H9 (cell line): ENCODE measurements around the gene CSNK1E. TPM values are rescaled to one million over a fixed set of nuclear protein-coding genes. Genes with fewer than 3 reads are reported as not detected.

ENCODE experiments used
- DNase-seq: peaks from one replicate; pipeline ENCODE4 v3.0.0-alpha.2; 2017
- H2AFZ ChIP-seq: one replicate; pipeline ENCODE4 v1.6.1; 2013; ENCODE audit warnings: mild to moderate bottlenecking, low read length, control low read depth, moderate library complexity
- H2AK5ac ChIP-seq: 2 replicates; pipeline ENCODE4 v1.6.1; 2013; ENCODE audit warnings: low read length, control low read depth, mixed read lengths; ENCODE audit not compliant: insufficient read length
- H2BK120ac ChIP-seq: one replicate; pipeline ENCODE4 v1.6.1; 2013; ENCODE audit warnings: low read depth, mild to moderate bottlenecking, low read length, control low read depth, inconsistent platforms; ENCODE audit not compliant: poor library complexity, severe bottlenecking
- H2BK12ac ChIP-seq: 2 replicates; pipeline ENCODE4 v1.6.1; 2013; ENCODE audit warnings: low read length, control low read depth, mixed read lengths, low read depth; ENCODE audit not compliant: insufficient read length
- H2BK15ac ChIP-seq: 2 replicates; pipeline ENCODE4 v1.6.1; 2013; ENCODE audit warnings: low read depth, low read length, control low read depth
- H2BK20ac ChIP-seq: one replicate; pipeline ENCODE4 v1.6.1; 2013; ENCODE audit warnings: low read depth, mild to moderate bottlenecking, low read length, control low read depth, inconsistent platforms; ENCODE audit not compliant: poor library complexity, severe bottlenecking
- H2BK5ac ChIP-seq: 2 replicates; pipeline ENCODE4 v1.6.1; 2013; ENCODE audit warnings: low read length, control low read depth, mixed read lengths; ENCODE audit not compliant: insufficient read length
- H3K14ac ChIP-seq: 2 replicates; pipeline ENCODE4 v1.6.1; 2013; ENCODE audit warnings: low read length, control low read depth; ENCODE audit not compliant: insufficient read depth
- H3K18ac ChIP-seq: 2 replicates; pipeline ENCODE4 v1.6.1; 2013; ENCODE audit warnings: low read depth, mild to moderate bottlenecking, mixed read lengths, low read length, control low read depth; ENCODE audit not compliant: insufficient read length
- H3K23ac ChIP-seq: 2 replicates; pipeline ENCODE4 v1.6.1; 2013; ENCODE audit warnings: low read length, control low read depth, mixed read lengths, low read depth; ENCODE audit not compliant: insufficient read length
- H3K23me2 ChIP-seq: 2 replicates; pipeline ENCODE4 v1.6.1; 2013; ENCODE audit warnings: low read depth, mild to moderate bottlenecking, mixed read lengths, low read length, control low read depth; ENCODE audit not compliant: insufficient read length, poor library complexity, severe bottlenecking
- H3K27ac ChIP-seq: 2 replicates; pipeline ENCODE4 v1.5.1; 2013; ENCODE audit warnings: low read length, control low read depth, mixed read lengths, low read depth; ENCODE audit not compliant: insufficient read length
- H3K27me3 ChIP-seq: 2 replicates; pipeline ENCODE4 v1.6.1; 2013; ENCODE audit warnings: low read length, control low read depth, inconsistent platforms; ENCODE audit not compliant: insufficient read depth
- H3K4ac ChIP-seq: 2 replicates; pipeline ENCODE4 v1.6.1; 2013; ENCODE audit warnings: low read depth, mild to moderate bottlenecking, control low read depth, inconsistent platforms, low read length, moderate library complexity
- H3K4me1 ChIP-seq: 2 replicates; pipeline ENCODE4 v1.6.1; 2013; ENCODE audit warnings: low read length, control low read depth, inconsistent platforms; ENCODE audit not compliant: insufficient read depth
- H3K4me2 ChIP-seq: 2 replicates; pipeline ENCODE4 v1.6.1; 2013; ENCODE audit warnings: low read length, control low read depth, mixed read lengths; ENCODE audit not compliant: insufficient read length, insufficient read depth
- H3K56ac ChIP-seq: 2 replicates; pipeline ENCODE4 v1.6.1; 2013; ENCODE audit warnings: low read depth, mild to moderate bottlenecking, mixed read lengths, low read length, control low read depth; ENCODE audit not compliant: insufficient read length
- H3K79me1 ChIP-seq: 2 replicates; pipeline ENCODE4 v1.6.1; 2013; ENCODE audit warnings: low read depth, mild to moderate bottlenecking, moderate library complexity, low read length, control low read depth, inconsistent platforms; ENCODE audit not compliant: insufficient read depth, poor library complexity, severe bottlenecking
- H3K79me2 ChIP-seq: 2 replicates; pipeline ENCODE4 v1.6.1; 2013; ENCODE audit warnings: low read length, control low read depth, inconsistent platforms; ENCODE audit not compliant: insufficient read depth
- H3K9ac ChIP-seq: 2 replicates; pipeline ENCODE4 v1.6.1; 2013; ENCODE audit warnings: low read length, control low read depth, mixed read lengths; ENCODE audit not compliant: insufficient read length; ENCODE audit errors: extremely low read depth
- H3K9me3 ChIP-seq: one replicate; pipeline ENCODE4 v1.6.1; 2013; ENCODE audit warnings: low read depth, low read length, inconsistent platforms; ENCODE audit not compliant: control insufficient read depth
- H3T11ph ChIP-seq: one replicate; pipeline ENCODE4 v1.6.1; 2013; ENCODE audit warnings: mild to moderate bottlenecking, low read length, control low read depth, inconsistent platforms
- H4K20me1 ChIP-seq: one replicate; pipeline ENCODE4 v1.6.1; 2013; ENCODE audit not compliant: control insufficient read depth, insufficient read length, insufficient read depth
- H4K5ac ChIP-seq: 2 replicates; pipeline ENCODE4 v1.6.1; 2013; ENCODE audit warnings: low read depth, mild to moderate bottlenecking, mixed read lengths, low read length, control low read depth; ENCODE audit not compliant: insufficient read length
- H4K8ac ChIP-seq: replicated peaks from 2 replicates; pipeline ENCODE4 v1.6.1; 2013; ENCODE audit warnings: low read length, control low read depth, mixed read lengths, low read depth; ENCODE audit not compliant: insufficient read length
- H4K91ac ChIP-seq: 2 replicates; pipeline ENCODE4 v1.6.1; 2013; ENCODE audit warnings: low read depth, mild to moderate bottlenecking, moderate library complexity, mixed read lengths, low read length, control low read depth; ENCODE audit not compliant: insufficient read length
- H3K27ac Mint-ChIP-seq, 3 experiments: 2 replicates in 2 of 3; 3 replicates in 1 of 3; pipeline ENCODE4 v1.8.0; 2020 to 2021; ENCODE audit warnings: mixed read lengths in 3 of 3, mild to moderate bottlenecking in 1 of 3, moderate library complexity in 1 of 3
- H3K27me3 Mint-ChIP-seq: 2 replicates; pipeline ENCODE4 v1.8.0; 2021; ENCODE audit warnings: low read depth, mild to moderate bottlenecking, moderate library complexity, mixed read lengths
- H3K36me3 Mint-ChIP-seq, 3 experiments: 2 replicates in 2 of 3; 3 replicates in 1 of 3; pipeline ENCODE4 v1.8.0; 2020 to 2021; ENCODE audit warnings: low read depth in 3 of 3, mixed read lengths in 3 of 3; ENCODE audit not compliant: insufficient read depth in 1 of 3
- H3K4me1 Mint-ChIP-seq, 2 experiments: 2 replicates each; pipeline ENCODE4 v1.8.0; 2020; ENCODE audit warnings: mixed read lengths in 2 of 2
- H3K4me3 Mint-ChIP-seq, 2 experiments: 2 replicates in 1 of 2; 3 replicates in 1 of 2; pipeline ENCODE4 v1.8.0; 2020 to 2021; ENCODE audit warnings: mild to moderate bottlenecking in 2 of 2, mixed read lengths in 2 of 2, moderate library complexity in 1 of 2
- H3K9me3 Mint-ChIP-seq, 2 experiments: 2 replicates in 1 of 2; 3 replicates in 1 of 2; pipeline ENCODE4 v1.8.0; 2020; ENCODE audit warnings: mild to moderate bottlenecking in 2 of 2, mixed read lengths in 2 of 2, moderate library complexity in 1 of 2
- CTCF ChIP-seq: fragments of 200-600 bp; sonication (generic); conservative IDR thresholded peaks from 3 replicates; pipeline ENCODE4 v1.8.0; 2021; ENCODE audit warnings: antibody characterized with exemption, mild to moderate bottlenecking
- WGBS: extraction: QIAGEN DNeasy Blood & Tissue Kit; methylation state at CpG from one replicate; pipeline ENCODE4 v1.1.7; 2013; ENCODE audit warnings: missing lambda C conversion rate, low lambda C conversion rate, mixed read lengths; ENCODE audit not compliant: insufficient read length; ENCODE audit errors: extremely low coverage; 5-methylcytosine and 5-hydroxymethylcytosine counted together
- total RNA-seq: library from RNA; stranded (reverse); gene quantifications from 2 replicates; pipeline ENCODE4 v1.2.1, GENCODE V29; 2021

The CSNK1E gene
- total RNA-seq, 1 experiment from 2014 or later, result 236 TPM

- no peak overlapping the region for H2BK20ac ChIP-seq
- no peak overlapping the region for H3K18ac ChIP-seq
- H3K56ac ChIP-seq, result no peak overlapping the region
- no peak overlapping the region for H2BK12ac ChIP-seq
- H3K4me1 ChIP-seq, result peaks cover 9% of the 10 kb centered on the region
- no peak overlapping the region for H4K5ac ChIP-seq
- H3K14ac ChIP-seq, result no peak overlapping the region
- no peaks in the 10 kb centered on the region for H4K20me1 ChIP-seq
- Mint-ChIP-seq H3K9me3 (no peaks in the 10 kb centered on the region), H3K27ac (no peak overlapping the region), H3K4me1 (peaks cover 43 to 45% of the 10 kb centered on the region in 2 experiments), H3K4me3 (peak overlapping the region; percentile 85 to 93; a peak in 2 of 5 replicates), H3K36me3 (peaks cover 0 to 21% (median 6%) of the 10 kb centered on the region in 3 experiments; a peak in 5 of 7 replicates), H3K27me3 (peaks cover 5% of the 10 kb centered on the region)
- peaks cover 25% of the 10 kb centered on the region; the same call in 1 of the 2 replicates for H3K79me2 ChIP-seq
- no peaks in the 10 kb centered on the region for H3K9me3 ChIP-seq
- no peak overlapping the region for H3K23ac ChIP-seq
- H4K91ac ChIP-seq, result no peak overlapping the region
- H3K27ac ChIP-seq, result no peak overlapping the region
- peak; percentile 14 for DNase-seq
- no peak overlapping the region for H2BK5ac ChIP-seq
- H2AFZ ChIP-seq, result no peak overlapping the region
- no peak overlapping the region for H3K4ac ChIP-seq
- no peak overlapping the region for H3K9ac ChIP-seq
- H3K27me3 ChIP-seq, result no peaks in the 10 kb centered on the region
- no CpG with 5 or more reads among the region's 7 CpGs for WGBS
- no peak overlapping the region for H4K8ac ChIP-seq
- 0 out of 2 replicates have a peak overlapping the region, but pooled peaks have one; percentile 19 for H2BK15ac ChIP-seq
- H3K4me2 ChIP-seq, result peak overlapping the region; percentile 75
- H2AK5ac ChIP-seq, result no peak overlapping the region
- no peak overlapping the region for H2BK120ac ChIP-seq
- peaks cover 10% of the 10 kb centered on the region for H3K79me1 ChIP-seq
- TF ChIP-seq CTCF, result no peak
- peaks cover 7% of the 10 kb centered on the region for H3K23me2 ChIP-seq
- no peak overlapping the region for H3T11ph ChIP-seq
Measured at GRCh38 chr22:38271101-38271500, 46.1 kb downstream of the CSNK1E start.
